Hepatic stellate cell (primary cell): ENCODE measurements around the gene TMEM147.

ENCODE experiments used
- DNase-seq: peaks from one replicate; pipeline ENCODE4 v3.0.0; 2011; ENCODE audit warnings: low spot score

Gene TMEM147

DNA sequence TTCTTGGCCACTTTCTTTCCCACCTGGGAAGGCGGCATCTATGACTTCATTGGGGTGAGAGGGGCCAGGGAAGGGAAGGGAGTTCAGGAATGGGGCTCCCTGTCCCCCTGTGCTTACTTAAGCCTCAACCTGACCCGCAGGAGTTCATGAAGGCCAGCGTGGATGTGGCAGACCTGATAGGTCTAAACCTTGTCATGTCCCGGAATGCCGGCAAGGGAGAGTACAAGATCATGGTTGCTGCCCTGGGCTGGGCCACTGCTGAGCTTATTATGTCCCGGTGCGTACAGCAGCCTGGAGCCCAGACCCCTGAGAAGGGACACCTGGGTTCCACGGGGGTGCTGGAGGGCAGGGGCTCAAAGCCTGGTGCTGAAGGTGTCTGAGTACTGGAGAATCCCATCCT is 1.1 kb downstream of the TMEM147 start:
- DNase-seq = no peak

DNA sequence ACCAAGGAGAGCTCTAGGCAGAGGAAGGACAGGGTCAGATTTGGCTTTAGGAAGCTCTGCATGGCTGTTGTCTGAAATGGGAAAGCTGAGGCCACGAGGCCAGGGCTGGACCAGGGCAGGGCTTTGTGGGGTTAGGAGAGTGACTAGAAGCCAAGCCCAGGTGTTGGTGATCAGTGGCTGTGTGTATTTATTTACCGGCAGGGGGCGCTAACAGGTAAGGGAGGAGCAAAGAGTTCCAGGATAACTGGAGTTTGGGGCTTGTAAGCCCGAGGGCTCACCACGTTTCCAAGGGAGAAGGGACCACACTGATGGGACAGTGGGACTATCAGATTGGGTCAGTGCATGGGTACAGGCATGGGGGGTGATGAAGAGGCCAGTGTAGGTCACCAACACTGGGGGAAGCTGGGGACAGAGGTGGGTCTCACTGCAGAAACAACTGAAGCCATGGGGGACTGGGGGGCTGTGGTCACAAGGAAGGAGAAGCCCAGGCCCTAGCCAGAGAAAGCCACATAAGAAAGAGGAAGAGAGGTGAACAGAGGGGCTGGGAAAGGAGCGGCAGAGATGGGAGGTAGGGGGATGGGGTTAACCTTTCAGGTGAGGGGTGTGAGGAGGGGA is 3.9 kb downstream of the TMEM147 start:
- DNase-seq = peak; percentile 78

DNA sequence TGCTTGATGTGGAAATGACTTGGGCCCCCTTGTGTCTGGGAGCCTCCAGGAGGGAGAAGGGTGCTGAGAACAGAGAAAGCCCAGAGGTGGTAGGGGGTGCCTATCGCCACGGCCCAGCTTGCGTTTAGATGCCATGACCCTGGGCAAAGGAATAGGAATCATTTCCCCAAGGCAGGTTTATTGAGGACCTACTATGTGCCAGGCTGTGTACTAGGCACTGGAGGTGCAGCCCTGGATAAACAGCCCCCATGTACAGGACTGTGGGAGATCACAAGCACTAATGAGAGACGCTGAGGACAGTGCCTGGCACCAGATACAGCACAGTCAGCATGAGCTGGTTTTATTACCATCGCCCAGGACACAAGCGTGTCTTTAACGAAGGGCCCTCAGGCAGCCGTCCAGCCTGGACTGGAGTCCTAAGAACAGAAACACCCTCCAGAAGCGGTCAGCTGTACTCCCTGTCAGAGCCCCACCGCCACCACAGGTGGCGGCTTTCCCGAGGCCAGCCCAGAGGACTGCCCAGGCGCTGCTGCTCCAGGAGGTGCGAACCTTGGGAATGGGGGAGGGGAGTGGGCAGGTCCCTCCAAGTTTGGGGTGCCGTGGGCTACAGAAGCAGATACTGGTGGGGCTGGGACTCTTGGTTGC is 4.6 kb downstream of the TMEM147 start:
- no peak for DNase-seq

DNA sequence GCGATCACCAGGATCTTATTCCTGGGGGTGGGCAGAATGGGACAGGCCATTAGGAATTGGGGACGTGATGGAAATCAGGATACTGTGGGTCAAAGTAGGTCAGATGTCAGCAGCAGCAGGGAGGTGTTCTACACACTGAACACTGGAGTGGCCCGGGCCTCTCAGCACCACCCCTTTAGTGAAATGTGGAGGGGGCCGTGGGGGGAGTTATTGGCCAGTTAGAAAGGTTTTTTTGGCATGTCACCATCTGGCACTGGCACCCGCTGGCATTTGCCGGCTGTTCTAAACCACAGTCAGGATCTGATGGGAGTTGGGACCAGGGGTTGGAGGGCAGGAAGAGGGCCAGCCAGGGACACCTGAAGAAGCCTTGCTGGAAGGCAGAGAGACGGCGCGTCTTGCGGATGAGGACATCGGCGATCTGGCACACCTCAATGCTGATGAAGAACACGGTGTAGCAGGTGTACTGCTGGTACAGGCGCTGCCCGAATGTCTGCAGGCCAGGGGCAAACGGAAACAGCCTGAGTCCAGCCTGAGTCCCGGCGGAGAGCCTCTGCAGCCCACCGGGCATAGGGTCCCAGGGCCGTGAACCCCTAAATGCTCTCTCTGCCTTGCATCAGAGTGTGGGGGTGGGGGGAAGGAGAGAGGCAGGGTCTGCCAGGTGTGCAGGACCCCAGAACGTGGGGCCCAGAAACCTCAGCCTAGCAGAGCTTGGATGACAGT is 5.8 kb downstream of the TMEM147 start:
- DNase-seq = no peak

DNA sequence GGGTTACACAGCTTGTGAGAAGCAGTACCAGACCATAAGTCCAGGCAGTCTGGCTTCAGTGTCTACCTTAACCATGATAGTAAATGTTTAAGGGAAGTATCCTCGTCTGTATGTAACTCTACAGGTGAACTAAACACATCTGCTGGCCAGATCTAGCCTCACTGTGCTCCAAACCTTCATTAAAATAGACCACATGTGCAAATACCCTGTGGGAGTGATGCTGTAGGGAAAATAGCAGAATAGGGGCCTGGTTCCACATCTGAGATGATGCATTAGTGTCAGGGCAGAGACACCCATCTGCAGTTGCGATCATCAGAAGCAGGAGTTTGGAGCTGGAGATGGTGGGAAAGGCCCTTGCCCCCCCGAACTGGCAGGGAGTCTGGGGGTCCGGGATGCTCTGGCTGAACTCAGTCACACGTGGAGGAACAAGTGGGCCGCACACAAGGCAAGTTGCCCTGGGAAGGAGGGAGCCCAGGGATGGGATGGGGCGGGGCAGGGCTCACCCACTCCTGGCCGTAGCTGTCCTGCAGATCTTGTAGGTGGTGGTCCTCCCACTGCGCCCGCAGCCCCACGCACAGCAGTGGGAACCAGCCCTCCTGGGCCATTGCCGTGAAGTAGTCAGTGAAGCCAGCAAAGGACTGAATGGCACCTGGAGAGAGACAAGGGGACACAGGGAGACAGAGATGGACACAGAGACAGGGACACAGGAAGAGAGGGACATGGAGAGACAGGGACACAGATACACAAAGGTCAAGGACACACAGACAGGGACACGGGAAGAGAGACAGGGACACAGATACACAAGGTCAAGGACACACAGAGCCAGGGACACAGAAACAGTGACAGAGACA is 7.3 kb downstream of the TMEM147 start:
- DNase-seq = no peak

DNA sequence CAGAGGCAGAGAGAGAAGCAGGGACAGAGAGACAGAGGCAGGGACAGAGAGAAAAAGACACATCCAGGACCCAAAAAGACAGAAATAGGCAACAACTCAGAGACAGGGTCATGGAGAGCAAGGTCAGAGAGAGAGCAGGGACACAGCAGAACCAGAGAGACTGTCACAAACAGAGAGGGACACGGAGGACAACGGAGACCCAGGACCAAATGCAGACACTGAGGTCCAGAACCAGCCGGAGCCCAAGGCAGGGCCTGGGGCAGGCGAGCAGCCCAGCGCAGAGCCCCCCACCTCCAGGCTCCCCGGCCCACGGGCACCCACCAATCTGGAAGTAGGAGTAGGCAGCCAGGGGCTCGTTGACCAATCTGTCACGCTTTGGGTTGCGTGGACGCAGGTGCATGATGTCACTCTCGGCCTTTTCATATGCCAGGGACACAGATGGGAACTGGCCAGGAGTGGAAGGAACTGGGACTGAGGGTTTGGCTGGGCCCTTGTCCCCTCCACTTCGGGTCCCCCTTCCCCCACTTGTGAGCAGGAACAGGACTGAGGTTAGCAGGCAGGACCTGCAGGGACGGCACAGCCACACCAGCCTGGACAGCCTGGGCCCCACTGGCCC is 8.1 kb downstream of the TMEM147 start:
- DNase-seq = no peak

DNA sequence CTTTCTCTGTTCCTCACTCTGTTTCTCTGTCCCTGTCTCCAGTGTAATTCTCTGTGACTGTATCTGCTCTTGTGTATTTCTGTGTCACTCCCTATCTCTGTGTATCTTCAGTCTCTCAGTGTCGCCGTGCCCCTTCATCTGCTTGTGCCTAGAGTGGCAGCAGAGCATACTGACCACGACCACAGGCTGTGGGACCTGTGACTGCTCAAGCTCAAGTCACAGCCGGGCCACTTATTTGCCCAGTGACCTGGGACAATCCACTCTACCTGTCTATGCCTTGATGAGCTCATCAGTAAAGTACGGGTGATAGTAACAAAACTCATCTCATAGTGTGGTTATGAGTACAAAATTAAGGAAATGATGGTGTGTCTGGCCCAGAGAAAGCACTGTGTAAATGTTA is 8.7 kb downstream of the TMEM147 start:
- DNase-seq = no peak

DNA sequence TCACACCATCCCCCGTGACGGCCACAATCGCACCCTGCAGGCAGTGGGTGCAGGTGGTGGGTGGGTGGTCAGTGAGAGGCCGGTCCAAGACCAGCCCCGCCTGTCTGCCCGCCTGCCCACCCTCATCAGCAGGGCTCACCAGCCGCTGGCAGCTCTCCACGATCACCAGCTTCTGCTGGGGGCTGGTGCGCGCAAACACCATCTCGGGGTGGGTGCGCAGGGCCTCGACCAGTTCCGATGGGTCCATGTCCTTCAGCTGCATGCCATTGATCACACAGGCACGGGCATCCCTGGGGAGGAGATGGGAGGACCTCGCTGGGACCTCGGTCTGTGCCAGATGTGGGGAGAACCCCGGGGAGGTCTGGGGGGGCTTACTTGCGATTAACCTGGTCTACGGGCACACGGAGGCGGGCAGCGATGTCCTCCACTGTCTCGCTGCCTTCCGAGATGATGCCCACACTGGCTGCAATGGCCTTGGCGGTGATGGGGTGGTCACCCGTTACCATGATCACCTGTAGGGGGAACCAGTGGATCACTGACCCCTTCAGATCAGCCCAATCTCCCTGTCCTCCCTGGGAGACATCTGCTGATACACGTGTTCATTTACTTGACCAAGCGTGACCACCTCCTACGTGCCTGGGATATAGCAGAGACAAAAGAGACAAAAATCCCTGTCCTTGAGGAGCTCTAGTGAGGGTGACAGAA is 10.0 kb downstream of the TMEM147 start:
- DNase-seq = no peak

DNA sequence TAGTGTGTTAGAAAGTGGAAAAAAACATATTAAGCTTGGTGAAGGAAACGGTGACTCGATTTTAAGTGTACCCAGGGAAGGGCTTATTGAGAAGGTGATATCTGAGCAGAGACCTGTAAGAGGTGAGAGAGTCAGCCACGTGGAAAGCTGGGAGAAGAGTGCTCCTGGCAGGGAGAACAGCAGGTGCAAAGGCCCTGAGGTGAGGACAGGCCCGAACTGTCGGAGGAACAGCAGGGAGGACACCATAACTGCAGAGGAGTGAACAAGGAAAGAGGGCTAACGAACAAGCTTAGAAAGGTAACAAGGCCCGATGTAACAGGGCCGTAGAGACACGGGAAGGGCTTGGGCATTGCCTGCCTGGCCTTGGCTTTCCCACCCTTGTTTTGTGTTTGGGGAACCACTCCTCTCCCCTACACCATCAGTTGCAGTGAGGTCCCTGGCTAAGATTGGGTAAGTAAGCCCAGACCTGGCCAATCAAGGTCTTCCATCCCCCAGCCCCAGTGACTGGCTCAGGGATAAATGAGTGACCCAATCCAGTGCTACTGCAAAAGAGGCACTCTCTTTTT is 10.7 kb downstream of the TMEM147 start:
- DNase-seq = no peak

DNA sequence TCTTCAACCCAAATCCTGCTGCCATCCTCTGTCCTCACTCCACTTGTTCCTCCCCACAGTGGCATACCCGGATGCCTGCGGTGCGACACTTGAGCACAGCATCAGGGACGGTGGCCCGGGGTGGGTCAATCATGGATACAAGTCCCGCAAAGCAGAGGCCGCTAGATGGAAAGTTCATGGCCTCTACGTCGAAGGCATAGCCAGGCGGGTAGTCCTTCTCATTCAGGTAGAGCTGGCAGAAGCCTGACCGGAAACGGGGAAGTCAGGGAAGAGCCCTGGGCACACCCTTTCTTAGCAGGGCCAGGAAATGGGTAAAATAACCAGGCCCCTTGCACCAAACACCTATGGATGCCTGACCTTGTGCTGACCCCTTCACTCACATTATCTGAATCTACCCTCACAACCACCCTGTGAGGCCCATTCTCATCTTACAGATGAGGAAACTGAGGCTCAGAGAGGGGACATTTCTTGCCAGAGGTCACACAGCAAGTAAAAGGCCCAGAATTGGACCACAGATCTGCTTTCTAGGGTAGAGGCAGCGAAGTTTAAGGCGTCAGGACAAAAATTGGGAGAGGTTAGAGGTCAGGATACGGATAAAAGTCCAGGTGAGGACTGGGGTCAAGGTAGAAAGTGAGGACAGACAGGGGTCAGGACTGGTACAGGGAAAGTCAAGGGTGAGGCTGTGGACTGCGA is 11.6 kb downstream of the TMEM147 start:
- DNase-seq = no peak

DNA sequence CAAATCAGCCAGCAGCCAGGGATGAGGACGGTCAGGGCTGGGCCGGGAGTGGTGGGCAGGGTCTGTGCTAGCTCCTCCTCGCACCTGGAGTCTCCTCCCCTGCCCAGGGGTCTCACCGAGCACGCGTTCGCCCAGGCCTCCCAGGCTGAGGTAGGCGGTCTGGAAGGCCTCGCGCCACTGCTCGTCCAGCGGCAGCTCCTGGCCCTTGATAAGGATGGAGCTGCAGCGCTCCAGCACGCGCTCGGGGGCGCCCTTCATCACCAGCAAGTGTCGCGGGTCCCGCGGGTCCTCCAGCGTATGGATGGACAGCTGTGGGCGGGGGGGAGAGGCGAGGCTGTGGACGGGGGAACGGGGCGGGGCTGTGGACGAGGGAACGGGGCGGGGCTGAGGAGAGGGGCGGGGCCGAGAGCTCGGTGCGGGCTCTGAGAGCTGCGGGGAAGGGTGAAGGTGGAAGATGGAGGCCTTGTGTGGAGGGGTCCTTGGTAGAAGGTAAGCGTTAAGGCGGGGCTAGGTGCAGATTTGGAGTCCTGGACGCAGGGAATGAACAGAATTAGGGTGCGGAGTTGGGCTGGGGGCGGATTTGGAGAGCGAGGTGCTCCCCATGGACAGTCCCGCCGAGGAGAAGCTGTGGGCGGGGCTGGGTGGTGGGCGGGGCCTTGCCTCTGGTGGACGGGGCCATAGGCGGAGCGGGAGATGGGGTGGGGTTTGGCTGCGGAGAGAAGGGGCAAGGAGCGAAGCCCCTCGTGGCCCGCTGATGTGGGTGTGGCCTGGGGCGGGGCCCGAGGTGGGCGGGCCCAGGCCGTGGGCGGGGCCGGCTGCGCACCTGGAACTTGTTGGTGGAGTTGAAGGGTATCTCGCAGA is 12.3 kb downstream of the TMEM147 start:
- DNase-seq = no peak

DNA sequence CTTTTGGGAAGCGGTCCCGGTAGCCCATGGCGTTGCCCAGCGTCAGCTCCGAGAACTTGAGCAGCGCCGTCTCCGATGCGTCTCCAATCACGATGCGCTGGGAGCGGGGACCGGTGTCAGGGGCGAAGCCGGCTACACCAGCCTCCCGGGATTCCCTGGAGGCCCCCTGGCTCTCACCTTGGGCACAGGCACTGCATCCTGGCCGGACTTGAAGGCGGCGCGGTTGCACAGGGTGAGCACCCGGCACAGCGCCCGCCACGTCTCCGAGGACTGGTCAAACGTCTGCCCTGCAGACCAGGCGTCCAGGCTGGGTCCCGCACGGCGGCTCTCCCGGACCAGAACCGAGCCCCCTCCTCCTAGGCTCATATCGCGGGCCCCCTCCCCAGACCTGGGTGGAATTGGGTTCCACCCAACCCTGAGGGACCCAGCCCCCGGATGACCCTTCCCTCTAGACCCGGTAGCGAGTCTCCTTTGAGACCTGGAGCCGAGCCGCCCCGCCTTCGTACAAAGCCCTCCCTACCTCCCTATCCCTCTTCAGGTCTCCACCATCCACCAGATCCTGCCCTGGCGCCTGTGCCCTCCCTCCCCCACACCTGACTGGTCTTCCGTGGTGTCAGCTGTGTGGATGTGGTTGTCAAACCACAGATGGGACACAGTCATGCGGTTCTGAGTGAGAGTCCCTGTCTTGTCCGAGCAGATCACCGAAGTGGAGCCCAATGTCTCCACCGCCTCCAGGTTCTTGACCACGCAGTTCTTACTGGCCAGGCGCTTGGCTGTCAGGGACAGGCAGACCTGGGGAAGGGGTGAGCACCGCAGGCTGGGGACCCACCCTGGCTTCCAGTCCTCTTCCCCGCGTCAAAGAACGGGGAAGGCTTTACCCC is 13.2 kb downstream of the TMEM147 start:
- no peak for DNase-seq

DNA sequence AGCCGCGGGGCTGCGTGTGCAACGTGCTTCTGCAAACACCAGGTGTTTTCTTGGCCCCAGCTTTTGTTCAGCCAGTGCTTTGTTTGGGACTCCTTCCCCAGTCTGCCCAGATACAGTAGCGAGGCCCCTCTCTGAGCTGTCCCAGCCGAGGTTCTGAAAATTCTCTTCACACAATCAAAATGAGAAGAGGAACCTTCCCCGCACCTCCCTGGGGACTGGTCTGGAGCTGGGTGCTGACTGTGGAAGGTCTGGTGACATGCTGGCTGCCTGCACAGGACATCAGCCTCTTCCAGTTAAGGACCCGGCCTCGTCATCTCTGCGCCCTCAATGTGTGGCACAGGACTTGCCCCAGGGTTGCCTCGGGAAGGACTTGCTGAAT is 13.8 kb downstream of the TMEM147 start:
- no peak for DNase-seq

DNA sequence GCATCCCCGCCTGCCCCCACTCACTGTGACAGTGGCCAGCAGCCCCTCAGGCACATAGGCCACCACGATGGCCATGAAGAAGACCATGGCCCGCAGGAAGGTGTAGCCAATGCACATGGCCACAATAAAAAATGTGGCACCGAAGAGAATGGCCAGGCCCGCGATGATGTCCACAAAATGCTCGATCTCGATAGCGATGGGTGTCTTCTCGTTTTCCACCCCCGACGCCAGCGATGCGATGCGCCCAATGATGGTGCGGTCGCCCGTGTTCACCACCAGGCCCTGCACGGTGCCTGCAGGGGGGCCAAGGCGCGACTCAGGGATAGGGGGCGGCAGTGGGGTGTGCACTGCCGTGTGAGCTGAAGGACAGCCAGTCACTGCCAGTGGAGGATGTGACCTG is 14.4 kb downstream of the TMEM147 start:
- DNase-seq = no peak

DNA sequence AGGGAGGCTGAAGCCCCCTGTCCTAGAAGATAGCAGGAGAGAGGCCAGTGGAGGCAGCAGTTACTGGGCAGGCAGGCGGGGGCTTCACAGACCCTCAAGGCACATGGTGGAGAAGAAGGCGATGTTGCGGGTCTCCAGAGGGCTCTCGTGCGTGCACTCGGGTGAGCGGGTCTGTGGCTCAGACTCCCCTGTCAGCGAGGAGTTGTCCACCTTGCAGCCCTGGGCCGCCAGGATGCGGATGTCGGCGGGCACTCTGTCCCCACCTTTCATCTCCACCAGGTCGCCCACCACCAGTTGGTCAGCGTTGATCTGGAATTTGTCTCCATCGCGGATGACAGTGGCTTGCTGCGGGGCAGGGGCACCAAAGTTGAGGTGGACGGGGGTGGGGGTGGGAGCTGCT is 14.8 kb downstream of the TMEM147 start:
- DNase-seq = no peak

DNA sequence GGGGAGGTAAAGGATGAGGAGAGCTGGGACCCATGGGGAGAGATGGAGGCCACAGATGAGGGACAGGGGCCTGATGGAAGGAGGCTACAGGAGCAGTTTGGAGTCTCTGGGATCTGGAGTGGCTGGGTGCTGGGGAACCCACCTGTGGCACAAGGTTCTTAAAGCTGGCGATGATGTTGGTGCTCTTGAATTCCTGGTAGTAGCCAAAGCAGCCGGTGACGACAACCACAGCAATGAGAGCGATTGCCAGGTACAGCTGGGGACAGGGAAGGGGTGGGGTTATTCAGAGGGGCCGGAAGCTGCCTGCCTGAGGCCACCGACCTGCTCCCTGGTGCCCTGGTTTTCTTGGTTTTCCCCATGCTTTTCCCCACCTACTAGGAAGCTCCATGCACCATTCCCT is 15.3 kb downstream of the TMEM147 start:
- no peak for DNase-seq

DNA sequence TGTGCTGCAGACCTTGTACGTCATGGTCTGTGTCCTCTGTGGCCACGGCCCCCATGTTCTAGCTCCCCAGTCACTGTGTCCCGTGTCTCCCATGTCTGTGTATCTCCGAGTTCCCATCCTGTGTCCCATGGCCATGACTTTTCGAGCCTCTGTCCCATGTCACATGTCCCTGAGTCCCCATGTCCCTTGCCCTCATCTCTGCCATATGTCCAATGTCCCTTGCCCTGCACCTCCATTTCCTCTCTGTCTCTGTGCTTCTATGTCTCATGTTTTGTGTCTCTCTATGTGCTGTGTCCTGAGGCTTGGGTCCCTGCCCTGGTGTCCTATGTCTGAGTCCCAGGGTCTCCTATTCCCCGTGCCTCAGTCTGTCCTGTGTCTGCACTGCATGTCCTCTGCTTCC is 16.0 kb downstream of the TMEM147 start:
- DNase-seq = no peak

DNA sequence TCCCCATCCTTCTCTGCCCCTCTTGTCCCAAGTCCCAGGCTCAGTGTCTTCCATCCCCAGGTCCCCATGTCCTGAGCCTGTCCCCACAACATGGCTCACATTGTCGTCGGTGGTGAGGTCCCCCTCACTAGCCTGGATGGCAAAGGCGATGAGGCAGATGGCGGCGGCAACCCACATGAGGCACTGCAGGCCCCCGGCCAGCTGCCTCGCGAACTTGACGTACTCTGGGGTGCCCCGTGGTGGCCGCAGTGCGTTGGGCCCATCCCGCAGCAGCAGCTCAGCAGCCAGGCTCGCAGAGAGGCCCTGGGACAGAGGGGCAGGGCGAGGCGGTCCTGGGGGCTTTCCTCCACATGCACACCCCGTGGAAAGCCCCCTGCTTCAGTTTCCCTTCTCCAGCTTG is 16.9 kb downstream of the TMEM147 start:
- DNase-seq = no peak

DNA sequence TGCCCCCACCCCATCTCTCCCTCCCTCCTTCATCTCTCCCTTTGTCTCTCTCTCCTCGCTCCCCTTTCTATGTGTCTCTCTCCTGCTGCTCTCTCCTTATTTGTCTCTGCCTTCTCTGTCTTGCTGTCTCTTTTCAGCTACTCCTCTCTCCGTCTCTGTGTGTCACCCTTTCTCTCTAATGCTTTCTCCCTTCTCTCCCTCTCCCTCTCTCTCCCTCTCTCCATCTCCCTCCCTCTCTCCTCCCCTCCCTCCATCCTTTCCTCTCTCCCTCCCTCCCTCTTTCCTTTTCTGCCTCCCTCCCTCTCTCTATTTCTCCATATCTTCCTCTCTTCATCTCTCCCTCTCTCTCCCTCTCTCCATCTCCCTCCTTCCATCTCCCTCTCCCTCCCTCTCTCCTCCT is 17.4 kb downstream of the TMEM147 start:
- no peak for DNase-seq
